Uterus (tissue), 2 donors: ENCODE measurements around the gene UBL7.

Experiments
- CTCF ChIP-seq, 4 experiments: fragments of 200-600 bp in 2 of 4; fragments of 450-650 bp in 2 of 4; sonication (generic) in 2 of 4; IDR thresholded peaks; one replicate each; pipeline ENCODE4 v1.5.1; 2016 to 2019; ENCODE audit warnings: antibody characterized with exemption in 4 of 4, mild to moderate bottlenecking in 2 of 4, moderate library complexity in 1 of 4
- POLR2A ChIP-seq, 2 donors: fragments of 450-650 bp; IDR thresholded peaks; one replicate each; pipeline ENCODE4 v1.6.1; 2016; ENCODE audit warnings: antibody characterized with exemption in 2 of 2, mild to moderate bottlenecking in 1 of 2, moderate library complexity in 1 of 2

GRCh38 chr15:74432968-74433591 is 27.9 kb downstream of the UBL7 start:
- TF ChIP-seq POLR2A (IDR thresholded peaks at IDR 0.05) (no peak), CTCF (IDR thresholded peaks at IDR 0.05) (no peak)
